Measurements from ENCODE around the gene SLC51B. TPM values are rescaled to one million over a fixed set of nuclear protein-coding genes. Genes with fewer than 3 reads are reported as not detected.
"Not testable (repeated sequence)": the region's sequence is repeated elsewhere in the genome, so short reads cannot be mapped to it uniquely, and the experiment has no call there.

SLC51B gene
- total RNA-seq, 1 donor: 0.10 TPM

DNA sequence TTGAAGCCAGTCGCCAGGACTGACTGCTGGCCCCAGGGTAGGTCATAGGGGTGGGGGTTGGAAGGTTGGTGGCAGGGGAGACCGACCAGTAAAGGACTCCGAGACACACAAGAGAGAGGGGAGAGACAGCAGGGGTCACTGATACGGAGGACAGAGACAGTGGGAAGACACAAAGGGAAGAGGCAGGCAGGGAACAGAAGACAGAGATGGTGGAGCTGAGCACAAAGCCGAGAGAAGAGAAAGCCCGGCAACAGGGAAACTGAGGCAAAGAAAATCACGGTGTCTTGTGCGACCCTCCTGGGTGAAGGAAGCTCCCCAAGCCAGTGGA lies 22.1 kb downstream of the SLC51B start:
- Histone ChIP-seq H3K9me3 (ENCODE audit: low read depth, low read length) (no peaks in the 10 kb centered on the region), H3K27me3 (ENCODE audit: insufficient read depth, low read length) (peaks cover 37% of the 10 kb centered on the region), H3K4me3 (ENCODE audit: low read length) (no peak overlapping the region), H3K4me1 (ENCODE audit: insufficient read depth, low read length) (no peaks in the 10 kb centered on the region)

- Histone ChIP-seq H3K4me1 (ENCODE audit: insufficient read depth, low read length) (no peaks in the 10 kb centered on the region), H3K9me3 (ENCODE audit: low read depth, low read length) (no peaks in the 10 kb centered on the region), H3K27me3 (ENCODE audit: insufficient read depth, low read length) (peaks cover 37% of the 10 kb centered on the region), H3K4me3 (ENCODE audit: low read length) (no peak within 1 kb of the TSS)
These were observed 22.6 kb downstream of the SLC51B start, which contains the start of gene RASL12 for GRCh38 chr15:65067645-65068402. Gene RASL12, minus strand, starts transcription at chr15:65067991. Its CDS starts 156 bp downstream, at chr15:65067835.

DNA sequence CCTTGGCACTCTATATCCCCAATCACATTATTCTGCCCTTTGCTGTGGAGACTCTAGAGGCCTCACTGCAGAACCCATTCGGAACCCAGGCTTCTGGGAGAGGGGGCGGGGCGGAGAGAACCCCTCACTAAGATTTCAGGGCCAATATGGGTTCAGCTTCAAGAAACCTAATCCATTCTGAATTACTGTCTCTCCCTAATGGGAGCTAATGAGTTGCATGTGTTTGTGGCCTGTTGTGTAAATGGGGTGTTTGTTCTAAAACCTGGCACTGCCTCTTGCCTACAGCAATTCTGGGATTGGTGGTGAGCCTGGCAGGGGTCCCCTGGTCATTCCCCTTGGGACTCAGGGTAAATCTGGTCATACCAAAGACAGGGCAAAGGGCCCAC lies 23.2 kb downstream of the SLC51B start:
- Histone ChIP-seq H3K9me3 (ENCODE audit: low read depth, low read length) (no peaks in the 10 kb centered on the region), H3K27me3 (ENCODE audit: insufficient read depth, low read length) (peaks cover 37% of the 10 kb centered on the region), H3K4me3 (ENCODE audit: low read length) (no peak overlapping the region), H3K4me1 (ENCODE audit: insufficient read depth, low read length) (no peaks in the 10 kb centered on the region)

GRCh38 chr15:65069179-65069578 lies 24.0 kb downstream of the SLC51B start:
- H3K27me3 ChIP-seq (ENCODE audit: insufficient read depth, low read length): peaks cover 37% of the 10 kb centered on the region
- no peak overlapping the region for H3K4me3 ChIP-seq (ENCODE audit: low read length)
- no peaks in the 10 kb centered on the region for H3K9me3 ChIP-seq (ENCODE audit: low read depth, low read length)
- H3K4me1 ChIP-seq (ENCODE audit: insufficient read depth, low read length): no peaks in the 10 kb centered on the region

DNA sequence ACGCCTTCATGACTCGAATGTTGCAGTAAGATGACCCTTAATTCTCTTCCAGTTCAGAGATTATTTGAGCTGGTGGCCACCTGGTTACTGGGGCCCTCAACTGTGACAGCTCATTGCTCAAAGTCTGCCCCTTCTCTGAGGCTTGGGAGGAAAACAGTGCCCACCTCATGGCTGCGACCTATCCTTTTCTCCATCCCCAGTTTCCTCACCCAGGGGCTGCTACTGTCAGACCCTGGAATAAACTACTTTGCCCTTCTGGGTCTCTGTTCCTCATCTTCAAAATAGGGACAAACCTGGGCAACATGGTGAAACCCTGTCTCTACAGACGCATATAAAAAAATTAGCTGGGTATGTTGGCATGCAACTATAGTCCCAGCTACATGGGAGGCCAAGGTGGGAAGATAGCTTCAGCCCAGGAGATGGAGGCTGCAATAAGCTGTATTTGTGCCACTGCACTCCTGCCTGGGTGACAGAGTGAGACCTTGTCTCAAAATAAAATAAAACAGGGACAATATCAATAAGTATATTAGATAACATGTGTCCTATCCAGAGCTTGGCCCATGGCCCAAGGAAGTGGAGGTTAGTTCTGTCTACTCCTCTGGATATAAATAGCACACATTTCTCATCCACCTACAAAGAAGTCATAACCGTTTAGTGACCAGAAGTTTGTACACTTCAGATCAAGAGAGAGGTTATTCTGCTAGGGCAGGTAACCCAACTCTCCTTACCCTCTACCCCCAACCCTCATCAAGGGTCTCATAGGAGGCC lies 24.8 kb downstream of the SLC51B start:
- Histone ChIP-seq H3K4me3 (ENCODE audit: low read length) (no peak overlapping the region), H3K9me3 (ENCODE audit: low read depth, low read length) (no peaks in the 10 kb centered on the region), H3K4me1 (ENCODE audit: insufficient read depth, low read length) (no peaks in the 10 kb centered on the region), H3K27me3 (ENCODE audit: insufficient read depth, low read length) (peaks cover 36% of the 10 kb centered on the region)

GRCh38 chr15:65071381-65071811 lies 26.2 kb downstream of the SLC51B start:
- Histone ChIP-seq H3K4me1 (ENCODE audit: insufficient read depth, low read length) (no peaks in the 10 kb centered on the region), H3K9me3 (ENCODE audit: low read depth, low read length) (no peaks in the 10 kb centered on the region), H3K4me3 (ENCODE audit: low read length) (no peak overlapping the region), H3K27me3 (ENCODE audit: insufficient read depth, low read length) (peaks cover 22% of the 10 kb centered on the region)

DNA sequence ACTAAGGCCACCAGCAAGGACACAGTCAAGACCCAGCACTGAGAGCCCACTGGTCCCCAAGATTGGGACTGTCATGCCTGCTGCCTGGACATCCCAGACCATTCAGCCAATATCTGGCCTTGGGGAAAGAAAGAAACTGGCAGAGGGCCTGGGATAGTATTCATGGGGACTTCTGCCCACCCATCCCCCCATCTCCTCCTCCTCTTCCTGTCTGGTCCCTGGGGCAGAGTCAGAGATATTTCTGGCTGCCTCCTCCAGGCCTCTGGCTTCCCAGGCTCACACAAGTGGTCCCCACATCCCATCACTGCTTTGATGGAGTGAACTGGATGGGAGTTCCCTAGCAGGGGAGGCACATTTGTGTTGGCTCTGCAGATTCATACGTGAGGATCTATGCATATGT lies 26.8 kb downstream of the SLC51B start:
- no peaks in the 10 kb centered on the region for H3K9me3 ChIP-seq (ENCODE audit: low read depth, low read length)
- H3K4me1 ChIP-seq (ENCODE audit: insufficient read depth, low read length): no peaks in the 10 kb centered on the region
- no peak overlapping the region for H3K4me3 ChIP-seq (ENCODE audit: low read length)
- peaks cover 15% of the 10 kb centered on the region for H3K27me3 ChIP-seq (ENCODE audit: insufficient read depth, low read length)

- no peaks in the 10 kb centered on the region for H3K9me3 ChIP-seq (ENCODE audit: low read depth, low read length)
- no peaks in the 10 kb centered on the region for H3K4me1 ChIP-seq (ENCODE audit: insufficient read depth, low read length)
- H3K27me3 ChIP-seq (ENCODE audit: insufficient read depth, low read length): peaks cover 11% of the 10 kb centered on the region
- no peak overlapping the region for H3K4me3 ChIP-seq (ENCODE audit: low read length)
These were observed 27.4 kb downstream of the SLC51B start for GRCh38 chr15:65072617-65073016.

- H3K4me1 ChIP-seq (ENCODE audit: insufficient read depth, low read length); H3K9me3 ChIP-seq (ENCODE audit: low read depth, low read length); H3K27me3 ChIP-seq (ENCODE audit: insufficient read depth, low read length); H3K4me3 ChIP-seq (ENCODE audit: low read length): not testable (repeated sequence)
These were observed 29.8 kb downstream of the SLC51B start for GRCh38 chr15:65074946-65075345.

- not testable (repeated sequence) for H3K27me3 ChIP-seq (ENCODE audit: insufficient read depth, low read length); H3K4me1 ChIP-seq (ENCODE audit: insufficient read depth, low read length); H3K9me3 ChIP-seq (ENCODE audit: low read depth, low read length); H3K4me3 ChIP-seq (ENCODE audit: low read length)
These were observed 30.6 kb downstream of the SLC51B start for GRCh38 chr15:65075607-65076395.

- H3K4me1 ChIP-seq (ENCODE audit: insufficient read depth, low read length): peaks cover 4% of the 10 kb centered on the region
- H3K4me3 ChIP-seq (ENCODE audit: low read length): no peak within 1 kb of the TSS
- no peaks in the 10 kb centered on the region for H3K9me3 ChIP-seq (ENCODE audit: low read depth, low read length)
- H3K27me3 ChIP-seq (ENCODE audit: insufficient read depth, low read length): peaks cover 8% of the 10 kb centered on the region
These were observed 31.5 kb downstream of the SLC51B start, which contains the start of gene KBTBD13 for GRCh38 chr15:65076486-65077290. Gene KBTBD13, plus strand, starts transcription at chr15:65076746. Its CDS starts 70 bp downstream, at chr15:65076816.

- Histone ChIP-seq H3K27me3 (ENCODE audit: insufficient read depth, low read length) (peaks cover 8% of the 10 kb centered on the region), H3K9me3 (ENCODE audit: low read depth, low read length) (no peaks in the 10 kb centered on the region), H3K4me1 (ENCODE audit: insufficient read depth, low read length) (peaks cover 4% of the 10 kb centered on the region), H3K4me3 (ENCODE audit: low read length) (no peak overlapping the region)
These were observed 32.2 kb downstream of the SLC51B start for GRCh38 chr15:65077291-65077980.

DNA sequence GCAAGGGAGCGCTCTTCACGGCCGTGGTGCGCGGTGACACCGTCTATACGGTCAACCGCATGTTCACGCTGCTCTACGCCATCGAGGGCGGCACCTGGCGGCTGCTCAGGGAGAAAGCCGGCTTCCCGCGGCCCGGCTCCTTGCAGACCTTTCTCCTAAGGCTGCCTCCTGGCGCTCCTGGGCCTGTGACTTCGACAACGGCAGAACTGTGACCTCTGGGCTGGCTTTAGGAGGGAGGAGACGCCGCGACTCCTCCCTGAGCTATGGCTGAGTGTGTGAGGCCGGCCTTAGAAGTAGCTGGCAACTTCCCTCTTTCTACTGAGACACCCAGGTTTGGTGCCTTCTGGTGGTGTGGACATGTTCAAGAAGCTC lies 32.8 kb downstream of the SLC51B start:
- H3K4me3 ChIP-seq (ENCODE audit: low read length): no peak overlapping the region
- H3K27me3 ChIP-seq (ENCODE audit: insufficient read depth, low read length): peaks cover 8% of the 10 kb centered on the region
- peaks cover 4% of the 10 kb centered on the region for H3K4me1 ChIP-seq (ENCODE audit: insufficient read depth, low read length)
- no peaks in the 10 kb centered on the region for H3K9me3 ChIP-seq (ENCODE audit: low read depth, low read length)

DNA sequence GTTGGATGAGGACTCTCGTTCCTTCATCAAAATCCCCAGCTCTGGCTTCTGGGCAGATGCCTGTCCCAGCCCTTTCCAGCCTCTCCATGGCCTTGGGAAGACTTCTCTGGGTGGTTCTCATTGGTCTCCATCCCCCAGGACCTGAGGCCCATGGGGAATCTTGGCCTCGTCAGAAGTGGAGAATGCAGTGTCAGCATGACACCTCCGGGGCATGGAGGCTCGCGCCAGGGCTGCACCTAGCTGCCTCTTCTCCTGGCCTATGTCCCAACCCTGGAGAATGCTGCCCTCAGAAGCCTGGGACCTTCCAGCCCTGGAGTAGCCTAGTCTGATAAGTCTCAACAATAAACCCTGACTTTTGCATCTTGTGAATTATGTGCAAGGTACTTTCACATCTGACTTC lies 34.4 kb downstream of the SLC51B start:
- Histone ChIP-seq H3K27me3 (ENCODE audit: insufficient read depth, low read length) (peaks cover 15% of the 10 kb centered on the region), H3K9me3 (ENCODE audit: low read depth, low read length) (no peaks in the 10 kb centered on the region), H3K4me3 (ENCODE audit: low read length) (no peak overlapping the region), H3K4me1 (ENCODE audit: insufficient read depth, low read length) (peaks cover 4% of the 10 kb centered on the region)
